ENCODE results near the gene HS6ST2. TPM values are rescaled to one million over a fixed set of nuclear protein-coding genes. Genes with fewer than 3 reads are reported as not detected.

The HS6ST2 gene
- total and polyA plus RNA-seq, 10 of the 15 experiments (the other 5 are each of a cell fraction or from before 2014, with no cell fraction given) = not detected

- TF ChIP-seq ATF7 (IDR thresholded peaks at IDR 0.05; ENCODE audit: low read depth) (no peak), MLLT1 (IDR thresholded peaks at IDR 0.05) (no peak), LARP7 (IDR thresholded peaks at IDR 0.05) (no peak), EZH2 (IDR thresholded peaks at IDR 0.05; ENCODE audit: borderline replicate concordance, control insufficient read depth, low read depth, low read length) (no peak), ZNF207 (IDR thresholded peaks at IDR 0.05; ENCODE audit: borderline replicate concordance) (no peak), BHLHE40 (IDR thresholded peaks at IDR 0.05; ENCODE audit: borderline replicate concordance in 1 of 2, low read depth in 2 of 2, low read length in 1 of 2) (no peak), WRNIP1 (IDR thresholded peaks at IDR 0.05; ENCODE audit: borderline replicate concordance, low read depth, low read length) (no peak), BCL3 (IDR thresholded peaks at IDR 0.05; ENCODE audit: borderline replicate concordance, insufficient read depth, low read depth, low read length, poor library complexity, severe bottlenecking) (no peak), CEBPZ (IDR thresholded peaks at IDR 0.05; ENCODE audit: low read depth, low read length) (no peak), SIN3A (IDR thresholded peaks at IDR 0.05; ENCODE audit: low read depth, low read length) (no peak), IKZF1 (conservative IDR thresholded peaks at IDR 0.05) (no peak), USF2 (IDR thresholded peaks at IDR 0.05; ENCODE audit: borderline replicate concordance, low read depth, low read length) (no peak), MTA3 (IDR thresholded peaks at IDR 0.05; ENCODE audit: borderline replicate concordance, low read length) (no peak)
Measured at GRCh38 chrX:132837967-132838366, 120.5 kb downstream of the HS6ST2 start.

More at GRCh38 chrX:132837967-132838366, 120.5 kb downstream of the HS6ST2 start:
- in situ Hi-C loops (cut with MboI) (no loop called here), intact Hi-C loops (cut with micrococcal nuclease; ENCODE audit: unreplicated experiment) (no loop called here)
- H3K27ac ChIP-seq (ENCODE audit: control insufficient read depth, insufficient read depth) = no peak overlapping the region
- ChIA-PET SMC1A (ENCODE audit: uncharacterized antibody, unreplicated experiment) (no interaction called here), RAD21 (ENCODE audit: unreplicated experiment) (no interaction called here), CTCF (no interaction called here), POLR2A (no interaction called here)
- 24% methylated on average over 5 of the region's 5 CpGs for WGBS (ENCODE audit: insufficient coverage, insufficient replicate concordance, low lambda C conversion rate, missing lambda C conversion rate)
- H3K9ac ChIP-seq (ENCODE audit: control insufficient read depth, insufficient read depth, low read length) = no peak overlapping the region
- H4K20me1 ChIP-seq (ENCODE audit: control insufficient read depth, insufficient read depth) = no peaks in the 10 kb centered on the region
- no peak for FAIRE-seq
- no peak overlapping the region for H2AFZ ChIP-seq (ENCODE audit: control insufficient read depth, low read depth, low read length)
- no peak overlapping the region for H3K4me2 ChIP-seq (ENCODE audit: control insufficient read depth, insufficient read depth)
- no peak overlapping the region for H3K4me3 ChIP-seq
- no peaks in the 10 kb centered on the region; a peak in 2 of 4 replicates for H3K27me3 ChIP-seq (replicated peaks in 1 of 2; ENCODE audit: control insufficient read depth in 2 of 2, insufficient read depth in 2 of 2, low read length in 1 of 2)
- no peaks in the 10 kb centered on the region for H3K79me2 ChIP-seq (ENCODE audit: control insufficient read depth, insufficient read depth, low read length)
- no peak for DNase-seq (ENCODE audit: low read depth, low spot score)
- H3K36me3 ChIP-seq (ENCODE audit: control insufficient read depth in 2 of 2, insufficient read depth in 2 of 2, low read length in 1 of 2) = no peaks in the 10 kb centered on the region
- no peaks in the 10 kb centered on the region for H3K9me3 ChIP-seq (replicated peaks; ENCODE audit: control insufficient read depth, insufficient read depth, low read length)
- no peaks in the 10 kb centered on the region for H3K4me1 ChIP-seq (ENCODE audit: control insufficient read depth, insufficient read depth, low read length)
- no peak for ATAC-seq
- BruUV-seq (replicated peaks) = no TSS peak

Data from GM12878 (cell line).